ENCODE data around the gene DDC. TPM values are rescaled to one million over a fixed set of nuclear protein-coding genes. Genes with fewer than 3 reads are reported as not detected.

DDC gene
- total RNA-seq, 1 donor from 2014 or later, result not detected

DNA sequence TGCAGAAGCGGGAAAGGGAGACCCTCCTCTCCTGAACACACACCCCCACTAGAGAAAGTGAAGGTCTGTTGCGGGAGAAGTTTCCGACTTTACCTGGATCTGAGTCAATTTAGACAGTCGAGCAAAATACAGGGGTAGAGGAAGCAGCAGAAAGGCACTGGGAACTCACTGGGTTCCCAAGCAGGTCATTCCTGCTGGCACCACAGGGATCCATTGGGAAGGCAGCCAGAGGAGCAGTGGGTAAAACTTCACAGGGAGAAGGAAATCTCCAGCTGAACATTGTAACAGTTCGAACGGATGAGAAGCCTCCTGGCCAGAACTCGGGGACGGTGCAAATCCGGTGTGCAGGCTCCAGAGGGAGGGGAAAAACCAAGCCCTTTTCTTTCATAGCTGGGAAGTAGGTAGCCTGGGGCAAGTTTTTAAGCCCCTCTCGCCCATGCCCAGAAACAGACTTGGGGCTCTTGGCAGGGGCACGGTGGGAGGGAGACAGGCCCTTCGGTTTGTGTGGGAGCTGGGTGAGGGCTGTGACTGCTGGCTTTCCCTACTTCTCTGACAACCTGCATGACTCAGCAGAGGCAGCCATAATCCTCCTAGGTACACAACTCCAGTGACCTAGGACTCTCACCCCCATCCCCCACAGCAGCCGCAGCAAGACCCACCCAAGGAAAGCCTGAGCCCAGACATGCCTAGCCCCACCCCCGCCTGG, 51.9 kb downstream of the DDC start:
- peak; percentile 61 for ATAC-seq

DNA sequence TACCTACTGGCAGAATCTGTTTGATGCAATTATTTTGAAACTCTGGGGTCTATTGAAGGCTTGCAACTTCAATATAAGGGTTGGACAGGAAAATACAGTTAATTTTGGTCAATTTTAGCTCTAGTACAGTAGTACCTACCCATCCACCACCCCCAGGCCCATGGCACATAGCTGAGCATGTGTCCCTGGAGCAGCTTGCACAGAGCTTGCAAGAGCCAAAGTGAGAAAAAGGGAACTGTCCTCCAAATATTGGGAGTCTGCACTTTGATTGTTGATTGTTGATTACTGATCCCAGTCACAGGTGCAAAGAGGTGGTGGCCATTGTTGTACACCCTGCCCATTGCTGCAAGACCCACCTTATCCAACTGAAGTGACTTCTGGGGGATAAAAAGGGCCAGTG, 52.8 kb downstream of the DDC start:
- no peak for ATAC-seq

DNA sequence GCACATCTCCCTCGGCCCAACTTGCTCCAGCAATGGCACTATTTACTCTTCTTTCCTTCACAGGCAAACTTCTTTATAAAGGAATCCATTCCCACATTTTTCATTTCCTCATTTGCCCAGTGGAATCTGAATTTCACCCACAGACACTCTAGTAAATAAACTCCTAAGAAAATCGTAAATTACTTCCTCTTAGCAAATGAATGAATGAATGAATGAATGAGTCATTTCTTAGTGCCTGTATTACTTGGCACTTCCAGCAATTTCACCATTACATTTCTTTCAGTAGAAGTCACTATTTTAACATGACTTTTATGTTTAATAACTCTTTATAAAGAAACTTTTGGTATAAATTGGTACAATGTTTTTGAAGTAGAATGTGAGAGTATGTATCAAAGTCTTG, 55.7 kb downstream of the DDC start:
- no peak for ATAC-seq

DNA sequence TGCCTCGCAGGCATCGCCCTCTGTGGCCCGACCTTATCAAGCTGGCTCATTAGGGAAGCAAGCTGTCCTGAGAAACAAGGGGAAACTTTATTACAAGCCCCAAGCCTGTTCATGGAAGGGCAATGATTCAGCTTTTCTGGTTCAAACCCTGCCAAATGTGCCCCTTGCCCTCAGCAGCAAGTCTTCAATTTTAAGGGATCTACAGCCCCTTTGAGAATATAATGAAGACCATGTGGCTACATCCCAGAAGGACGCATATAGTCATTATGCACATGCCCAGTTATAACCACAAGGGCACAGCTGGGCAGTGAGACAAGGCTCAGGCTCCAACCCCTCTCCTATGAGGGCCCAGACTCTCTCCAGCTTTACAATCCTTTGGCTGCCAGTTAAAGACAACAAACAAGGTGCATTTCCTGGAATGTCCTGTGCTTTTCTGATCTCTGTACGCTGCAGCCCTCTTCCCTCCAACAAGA, 56.7 kb downstream of the DDC start:
- ATAC-seq, result no peak

DNA sequence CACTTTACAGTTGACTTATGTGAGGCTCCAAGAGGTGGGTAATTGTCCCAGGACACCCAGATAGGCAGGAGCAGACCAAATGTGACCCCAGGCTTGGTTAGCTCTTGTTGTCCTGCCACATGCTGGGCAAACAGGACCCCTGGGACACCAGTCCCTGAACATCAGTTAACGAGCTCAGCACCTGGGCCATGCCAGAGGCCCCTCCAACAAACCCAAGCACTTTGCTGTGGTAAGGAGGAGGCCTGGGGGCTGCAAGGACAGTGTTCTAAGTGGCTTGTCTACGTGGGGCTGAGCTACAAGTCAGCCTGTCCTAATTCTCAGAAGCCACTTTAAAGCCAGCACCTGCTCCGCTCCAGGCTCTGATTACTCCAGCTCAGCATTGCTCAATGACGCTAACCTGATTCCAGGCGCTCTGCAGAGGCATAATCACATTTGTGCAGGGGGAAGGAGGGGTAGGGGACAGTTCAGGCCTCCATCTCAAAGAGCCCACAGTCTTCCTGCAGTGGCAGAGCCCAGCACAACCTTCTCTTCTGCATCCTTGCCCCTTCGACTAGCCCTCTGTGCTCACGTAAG, 57.2 kb downstream of the DDC start:
- no peak for ATAC-seq

DNA sequence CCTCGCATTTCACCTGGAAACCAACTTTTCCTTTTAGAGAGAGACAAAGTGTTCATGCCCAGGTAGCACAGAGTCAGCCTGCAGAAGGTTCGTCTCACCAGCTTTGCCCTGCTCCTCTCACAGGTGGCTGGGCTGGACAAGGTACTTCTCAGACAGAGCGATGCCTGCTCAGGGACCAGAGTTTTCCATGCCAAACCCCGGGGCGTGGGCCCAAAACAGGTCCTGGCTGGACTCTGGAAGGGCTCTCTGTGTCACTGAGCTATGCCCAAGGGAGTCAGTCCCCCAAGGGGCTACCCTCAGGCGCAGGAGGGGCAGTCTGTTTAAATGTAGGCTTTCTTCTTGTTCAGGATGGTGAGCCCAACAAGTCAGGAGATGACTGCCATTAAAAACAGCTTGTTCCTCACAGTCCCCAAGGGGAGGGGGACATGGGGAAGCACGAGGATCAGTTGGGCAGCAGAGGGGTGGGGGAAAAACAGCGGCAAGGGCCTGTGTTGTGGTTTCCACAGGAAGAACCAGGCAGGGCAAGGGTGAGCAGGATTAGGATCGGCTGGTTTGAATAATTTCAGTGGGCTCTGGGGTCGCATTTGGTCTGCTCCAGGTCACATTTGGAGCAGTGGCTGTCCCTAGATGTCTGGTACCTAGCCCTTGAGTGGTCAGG, 59.5 kb downstream of the DDC start:
- no peak for ATAC-seq

DNA sequence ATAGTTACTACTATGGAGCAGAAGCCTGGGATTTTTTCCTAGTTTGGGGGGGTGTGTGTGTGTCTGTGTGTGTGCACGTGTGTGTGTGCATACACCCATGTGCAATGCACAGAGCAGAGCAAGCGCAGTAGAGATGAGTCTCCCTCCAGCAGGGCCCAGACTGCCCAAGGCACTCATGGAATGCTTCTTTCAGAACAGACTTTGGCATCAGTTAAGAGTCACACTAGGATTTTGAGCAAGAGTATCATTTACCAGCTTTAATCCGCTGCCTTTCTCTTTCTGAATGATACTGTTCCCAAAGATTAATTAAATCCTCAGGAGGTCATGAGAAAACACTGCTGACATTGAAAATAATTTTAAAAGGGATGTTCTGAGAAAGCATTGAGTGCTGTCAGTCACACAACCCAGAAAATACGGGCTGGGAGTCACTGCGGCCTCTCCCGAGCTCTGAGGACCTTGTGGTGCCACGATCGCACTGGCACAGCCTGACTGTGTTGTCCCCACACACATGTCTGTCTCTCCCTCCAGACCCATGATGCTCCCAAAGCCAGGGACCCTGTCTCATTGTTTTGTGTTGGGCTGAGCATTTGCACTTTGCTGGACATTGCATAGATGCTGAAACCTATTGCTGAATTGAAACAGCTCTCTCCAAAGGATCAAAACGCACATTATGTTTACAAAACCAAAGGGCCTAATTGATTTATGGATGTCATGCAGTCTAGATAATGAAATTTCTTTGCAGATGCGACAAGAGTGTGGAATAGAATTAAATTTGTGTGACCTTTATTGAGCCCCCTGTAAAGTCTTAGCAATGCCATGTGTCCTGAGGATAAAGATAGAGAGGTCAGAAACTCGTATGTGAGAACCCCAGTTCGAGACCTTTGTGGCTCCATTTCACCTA, 60.3 kb downstream of the DDC start:
- no peak for ATAC-seq

DNA sequence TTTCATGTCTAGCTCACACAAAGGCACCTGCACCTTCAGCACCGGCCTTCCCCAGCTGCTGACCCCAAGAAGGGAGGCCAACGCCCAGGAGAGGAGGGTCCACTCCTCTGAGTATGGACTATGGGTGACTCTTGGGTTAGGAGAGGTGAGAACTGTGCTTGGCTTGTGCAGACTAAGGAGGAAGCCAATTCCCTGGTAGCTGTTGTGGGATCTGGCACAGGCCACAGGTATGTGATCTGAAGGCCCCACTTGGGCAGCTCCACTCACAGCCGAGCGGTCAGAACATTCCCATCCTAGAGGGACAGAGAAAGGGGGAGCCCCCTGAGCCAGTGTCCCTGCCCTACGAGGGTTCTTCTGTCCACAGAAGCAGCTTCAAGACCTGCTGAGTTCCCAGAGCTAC, 62.3 kb downstream of the DDC start:
- no peak for ATAC-seq

DNA sequence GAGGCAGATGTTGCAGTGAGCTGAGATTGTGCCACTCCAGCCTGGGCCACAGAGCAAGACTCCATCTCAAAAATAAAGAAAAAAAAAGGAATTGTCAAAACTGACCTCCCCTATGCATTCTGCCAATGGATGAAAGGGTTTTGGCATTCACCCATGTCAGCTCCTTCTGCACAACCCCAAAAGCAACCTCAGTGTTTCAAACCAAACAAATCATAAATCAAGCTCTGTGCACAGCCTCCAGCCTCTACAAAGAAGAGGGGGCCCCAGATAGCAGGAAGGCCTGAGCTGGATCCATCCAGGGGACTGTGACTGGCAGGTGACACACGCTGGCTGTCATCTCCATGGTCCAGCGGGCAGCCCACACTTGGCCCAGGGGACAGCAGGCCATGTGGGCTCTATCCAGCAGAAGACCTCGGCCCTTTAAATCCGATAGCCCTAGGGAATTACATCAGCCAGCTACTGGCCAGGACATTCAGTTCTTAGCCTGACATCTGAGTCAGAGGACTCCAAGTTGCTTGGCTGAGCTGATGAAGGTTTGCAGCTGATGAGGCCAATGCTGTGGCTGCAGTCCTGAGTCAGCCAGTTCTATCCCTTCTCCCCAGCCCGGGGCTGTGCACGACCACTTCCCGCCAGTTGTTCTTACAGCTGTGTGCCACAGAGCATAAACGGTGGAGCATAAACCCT, 63.1 kb downstream of the DDC start:
- peak; percentile 46 for ATAC-seq

DNA sequence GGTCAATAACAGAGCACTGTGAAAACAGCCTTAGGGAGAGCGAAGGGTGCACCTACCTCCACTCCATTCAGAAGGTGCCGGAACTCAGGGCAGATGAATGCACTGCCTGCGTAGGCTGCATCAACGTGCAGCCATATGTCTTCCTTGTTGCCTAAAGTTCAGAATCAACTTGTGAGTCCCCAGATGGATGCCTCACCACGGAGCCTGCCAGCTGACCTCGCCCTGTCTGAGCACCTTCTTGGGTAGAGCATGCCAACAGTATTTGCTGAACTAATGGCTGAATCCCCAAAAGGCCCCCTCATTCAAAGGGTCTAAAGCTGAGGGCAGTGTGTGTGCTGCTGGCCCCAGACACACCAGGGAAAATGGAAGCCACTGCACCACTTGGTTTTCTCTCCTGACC, 66.1 kb downstream of the DDC start:
- ATAC-seq, result no peak

DNA sequence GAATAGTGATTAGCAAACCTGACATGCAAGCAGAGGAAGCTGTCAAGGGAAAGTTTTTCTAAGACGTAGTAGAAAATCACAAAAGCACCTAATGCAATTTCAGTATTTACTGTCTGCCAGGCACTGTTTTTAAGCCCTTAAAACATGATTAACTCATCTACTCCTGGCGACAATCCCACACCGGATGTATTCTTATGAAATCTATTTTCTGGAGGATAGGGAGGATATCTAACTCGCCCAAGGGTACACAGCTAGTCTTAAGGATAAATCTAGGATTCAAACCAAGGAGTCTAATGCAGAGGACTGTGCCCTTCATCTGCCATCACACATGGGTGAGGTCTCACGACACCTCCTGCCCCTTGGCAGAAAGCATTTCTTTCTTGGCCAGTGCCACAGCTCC, 67.2 kb downstream of the DDC start:
- no peak for ATAC-seq

DNA sequence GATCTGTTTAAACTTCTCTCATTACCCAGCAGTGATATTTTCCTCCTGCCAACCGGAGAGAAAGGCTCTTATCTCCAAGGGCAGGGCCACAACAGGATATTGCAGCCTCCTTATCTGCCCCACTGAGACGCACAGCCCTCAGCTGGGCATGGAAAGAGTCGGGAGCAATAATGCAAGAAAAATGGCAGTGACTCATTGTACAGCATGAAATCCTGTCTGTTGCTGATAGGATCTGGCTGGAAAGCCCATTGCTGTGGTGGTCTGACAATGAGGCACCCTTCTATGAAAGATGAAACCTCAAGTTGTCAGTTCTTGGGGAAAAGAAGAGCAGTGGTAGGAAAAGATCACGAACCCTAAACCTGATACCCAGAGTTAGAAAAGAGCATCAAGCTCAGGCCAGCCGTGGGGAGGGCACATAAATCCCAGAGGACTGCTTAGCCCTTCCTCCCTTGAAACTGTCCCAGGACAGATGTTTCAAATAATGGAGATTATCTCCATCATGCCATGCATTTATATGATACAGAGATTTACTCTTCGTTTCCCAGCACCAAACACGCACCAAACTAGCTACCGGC, 68.0 kb downstream of the DDC start:
- ATAC-seq, result peak; percentile 26

DNA sequence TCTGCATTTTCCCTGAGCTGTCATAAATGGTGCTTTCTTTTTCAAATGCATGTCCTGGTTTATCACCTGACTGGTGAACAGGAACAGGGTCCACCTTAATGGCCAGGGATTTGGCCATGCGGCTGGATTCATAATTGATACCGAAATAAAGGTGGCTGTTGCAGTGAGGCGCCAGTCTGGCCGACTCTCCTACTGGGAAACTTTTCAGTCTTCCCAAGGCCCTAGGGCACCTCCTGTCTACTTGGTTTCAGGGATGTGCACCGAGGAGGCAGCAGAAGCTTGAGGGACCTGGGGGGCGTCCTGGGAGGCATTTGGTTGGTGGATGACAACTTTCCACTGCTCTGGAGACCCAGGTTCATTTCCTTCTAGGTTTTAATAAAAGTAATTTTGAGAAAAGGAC, 68.6 kb downstream of the DDC start:
- ATAC-seq, result no peak

DNA sequence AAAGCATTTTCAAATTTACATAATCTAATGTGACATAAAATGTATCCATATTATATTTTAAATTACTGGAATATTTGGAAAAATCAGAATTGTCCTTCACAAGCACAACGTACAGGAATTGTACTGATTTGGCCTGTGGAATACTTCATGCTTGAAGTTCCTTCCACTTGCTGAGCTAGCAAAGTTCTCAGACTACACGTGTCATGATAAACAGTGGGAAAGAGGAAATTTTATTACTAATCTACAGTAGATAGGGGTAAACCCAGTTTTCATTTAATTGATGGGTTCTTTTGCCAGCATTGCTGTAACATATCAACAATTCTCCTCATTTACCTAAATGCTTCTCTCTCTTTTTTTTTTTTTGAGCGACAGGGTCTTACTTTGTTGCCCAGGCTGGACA, 69.5 kb downstream of the DDC start:
- no peak for ATAC-seq

DNA sequence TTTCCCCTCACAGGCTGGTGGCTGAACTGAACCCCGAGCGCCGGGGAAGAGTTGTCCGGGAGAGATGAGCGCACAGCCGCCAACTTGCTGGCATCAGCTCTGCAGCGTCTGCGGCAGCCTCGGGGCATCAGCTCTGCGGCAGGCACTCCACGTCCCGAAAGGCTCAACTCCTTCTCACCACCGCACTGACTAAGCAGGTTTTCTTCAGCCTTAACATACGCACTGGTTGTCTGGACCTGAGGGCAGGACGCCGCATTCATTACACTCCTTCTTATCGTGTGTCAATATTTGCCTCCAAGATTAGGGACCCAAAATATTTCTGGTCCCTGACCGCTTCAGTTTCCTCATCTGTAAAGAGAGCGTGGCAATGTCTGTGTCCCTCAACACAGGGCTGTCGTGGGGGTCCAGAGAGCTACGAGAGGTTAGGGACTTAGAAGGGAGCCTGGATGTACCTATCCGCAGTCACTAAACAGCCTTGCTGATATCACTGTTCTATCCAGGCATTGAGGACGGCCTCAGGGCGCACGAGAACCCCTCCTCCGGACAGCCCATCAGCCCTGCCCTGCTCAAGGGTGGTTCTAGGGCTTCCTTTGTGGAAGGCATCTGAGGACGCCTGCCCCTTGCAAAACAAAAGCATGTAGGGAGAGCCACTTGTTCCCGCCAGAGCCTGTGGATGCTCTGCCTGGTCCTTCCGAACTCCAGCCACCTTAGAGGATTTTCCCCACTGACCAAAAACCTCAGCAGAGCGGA, 72.3 kb downstream of the DDC start:
- no peak for ATAC-seq

DNA sequence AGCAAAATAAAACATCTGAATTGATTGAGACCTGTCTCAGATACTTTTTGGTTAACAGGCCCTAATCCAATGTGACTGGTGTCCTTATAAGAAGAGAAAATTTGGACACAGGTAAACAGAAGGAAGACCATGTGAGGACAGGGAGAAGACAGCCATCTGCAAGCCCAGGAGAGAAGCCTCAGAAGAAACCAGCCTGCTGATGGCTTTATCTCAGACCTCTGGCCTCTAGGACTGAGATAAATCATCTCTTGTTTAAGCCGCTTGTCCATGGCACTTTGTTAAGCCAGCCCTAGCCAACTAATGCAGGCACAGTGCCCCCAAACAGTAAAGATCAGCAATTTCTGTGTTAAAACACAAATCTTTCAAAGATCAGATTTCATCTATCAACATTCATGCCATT, 73.3 kb downstream of the DDC start:
- no peak for ATAC-seq

DNA sequence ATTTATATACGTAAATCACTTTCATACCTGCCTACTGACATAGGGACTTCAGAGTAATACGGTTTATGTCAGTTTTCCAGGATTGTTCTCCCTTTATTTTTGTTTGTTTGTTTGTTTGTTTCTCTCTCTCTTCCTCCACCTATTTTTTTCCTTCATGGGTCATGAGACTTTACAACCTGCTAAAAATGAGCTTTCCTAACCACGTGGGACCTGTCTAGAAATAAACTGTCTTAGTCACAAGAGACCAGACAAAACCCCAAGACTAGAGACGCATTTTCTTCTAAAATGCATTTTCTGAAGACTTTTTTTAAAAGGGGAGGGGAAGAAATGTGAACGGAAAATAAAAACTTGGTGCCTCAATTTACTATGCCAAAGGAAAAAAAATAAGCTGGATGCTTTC, 74.0 kb downstream of the DDC start:
- no peak for ATAC-seq

DNA sequence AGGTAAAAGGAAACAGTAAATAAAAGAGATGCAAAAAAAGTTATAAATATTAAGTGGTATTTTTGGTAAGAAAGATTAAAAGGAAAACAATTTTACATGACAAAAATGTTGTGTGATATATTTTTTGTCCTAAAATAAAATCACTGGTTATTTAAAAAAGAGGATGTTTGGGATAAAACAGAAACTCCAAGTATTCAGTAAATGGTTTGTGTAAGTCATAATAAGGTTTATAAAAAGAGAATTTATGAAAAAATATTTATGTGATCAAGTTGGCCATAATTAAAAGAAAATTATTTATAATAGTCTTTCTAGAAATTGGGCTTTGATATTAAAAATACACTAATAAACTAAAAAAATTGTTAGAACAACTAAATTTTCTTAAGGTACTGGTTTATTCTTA, 76.8 kb downstream of the DDC start:
- ATAC-seq, result no peak

DNA sequence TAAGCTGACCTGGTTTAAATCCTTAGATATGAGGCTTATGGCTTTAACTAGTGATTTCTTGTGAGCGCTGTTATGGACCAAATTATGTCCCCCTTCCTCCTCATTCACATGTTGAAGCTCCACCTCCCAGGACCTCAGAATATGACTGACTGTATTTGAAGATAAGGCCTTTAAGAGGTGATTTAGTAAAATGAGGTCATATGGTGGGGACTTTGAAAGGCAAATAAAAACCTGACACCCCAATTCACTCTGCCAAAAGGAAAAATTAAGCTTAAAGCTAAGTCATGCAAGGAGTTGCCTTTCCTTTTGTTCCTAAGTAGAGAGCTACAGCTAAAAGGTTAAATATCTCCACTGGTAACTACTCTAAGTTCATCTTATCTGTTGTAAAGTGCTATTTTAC, 78.7 kb downstream of the DDC start:
- ATAC-seq, result no peak

DNA sequence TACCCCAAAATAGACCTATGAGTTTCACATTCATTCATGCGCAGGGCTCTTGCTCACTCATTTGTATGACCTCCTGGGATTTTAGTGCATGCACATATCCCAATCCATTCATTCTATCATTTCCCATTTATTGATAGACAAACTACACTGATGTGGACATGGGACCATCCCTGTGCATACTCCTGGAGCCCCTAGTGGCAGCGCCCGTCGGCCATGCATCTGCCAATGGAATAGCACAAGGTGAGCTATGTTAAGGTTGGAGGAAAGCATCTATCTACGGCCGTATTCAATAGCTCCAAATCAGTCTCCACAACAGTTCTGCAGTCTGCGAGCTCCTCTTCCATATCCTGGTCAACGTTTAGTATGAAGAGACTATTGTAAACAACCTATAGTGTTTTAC, 83.3 kb downstream of the DDC start:
- ATAC-seq, result no peak

DNA sequence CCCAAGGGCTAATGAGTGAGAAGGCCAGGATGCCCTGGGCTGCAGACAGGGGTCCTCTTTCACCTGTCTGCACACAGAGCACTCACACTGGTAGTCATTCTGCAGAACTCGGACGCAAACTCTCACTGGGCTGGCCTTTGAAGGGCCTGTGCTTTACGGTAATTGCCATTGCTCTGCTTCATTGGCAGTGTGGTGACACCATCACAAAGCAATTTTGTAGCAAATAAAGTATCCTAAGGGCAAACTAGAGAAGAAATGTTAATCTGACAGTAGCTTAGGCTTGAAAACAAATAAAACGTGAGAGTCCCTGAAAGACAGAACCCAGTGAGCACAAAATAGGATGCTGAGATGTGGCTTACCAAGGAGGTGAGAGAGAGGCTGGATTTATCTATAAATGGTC, 84.4 kb downstream of the DDC start:
- ATAC-seq, result no peak
